HG02763 (cell line): ENCODE data around the gene TSC22D4.

Experiments used
- ATAC-seq: cut with Tn5 transposase; IDR thresholded peaks from one replicate; pipeline ENCODE4 v1.9.1; 2021; ENCODE audit warnings: mild to moderate bottlenecking, moderate library complexity; ENCODE audit not compliant: unreplicated experiment

The TSC22D4 gene

GRCh38 chr7:100430493-100431285 lies 48.3 kb downstream of the TSC22D4 start:
- ATAC-seq: no peak

- ATAC-seq: peak; percentile 39
These were observed 49.1 kb downstream of the TSC22D4 start, which contains the start of gene MEPCE for GRCh38 chr7:100429637-100430492. MEPCE (plus strand) TSS chr7:100429831; CDS start chr7:100430019, 188 bp downstream.

GRCh38 chr7:100428967-100429636 lies 49.9 kb downstream of the TSC22D4 start:
- ATAC-seq: peak; percentile 49

- ATAC-seq: peak; percentile 43
These were observed 50.6 kb downstream of the TSC22D4 start, which contains the start of gene ZCWPW1 for GRCh38 chr7:100428199-100428966. ZCWPW1 (minus strand) TSS chr7:100428703; CDS start chr7:100420649, 8,054 bp downstream.

GRCh38 chr7:100427762-100428198 lies 51.2 kb downstream of the TSC22D4 start:
- no peak for ATAC-seq

- no peak for ATAC-seq
These were observed 52.5 kb downstream of the TSC22D4 start for GRCh38 chr7:100426516-100426915.

- no peak for ATAC-seq
These were observed 53.7 kb downstream of the TSC22D4 start for GRCh38 chr7:100425347-100425746.

GRCh38 chr7:100423315-100423714 lies 55.7 kb downstream of the TSC22D4 start:
- ATAC-seq: no peak

GRCh38 chr7:100419660-100420226 lies 59.3 kb downstream of the TSC22D4 start:
- ATAC-seq: no peak

GRCh38 chr7:100418930-100419659 lies 59.9 kb downstream of the TSC22D4 start:
- ATAC-seq: no peak
